Transverse colon (tissue), 4 donors: Measurements from ENCODE around the gene HSF2BP.

Source experiments
- CTCF ChIP-seq, 5 experiments: fragments of 200-600 bp in 3 of 5; fragments of 450-650 bp in 2 of 5; sonication (generic) in 3 of 5; IDR thresholded peaks; 1 replicate in 2 of 5; 2 replicates in 3 of 5; pipeline ENCODE4 v1.5.1; 2016 to 2017; ENCODE audit warnings: antibody characterized with exemption in 5 of 5, inconsistent platforms in 3 of 5, mild to moderate bottlenecking in 2 of 5, moderate library complexity in 1 of 5
- EP300 ChIP-seq: sonication (generic); formaldehyde crosslinking; IDR thresholded peaks from one replicate; pipeline ENCODE4 v1.6.1; 2017; ENCODE audit warnings: antibody characterized with exemption, low read depth
- POLR2A ChIP-seq: fragments of 450-650 bp; IDR thresholded peaks from one replicate; pipeline ENCODE4 v1.6.1; 2016; ENCODE audit warnings: antibody characterized with exemption, mild to moderate bottlenecking, moderate library complexity
- POLR2AphosphoS5 ChIP-seq, 3 donors: sonication (generic); formaldehyde crosslinking; IDR thresholded peaks; one replicate each; pipeline ENCODE4 v1.6.1; 2016; ENCODE audit warnings: antibody characterized with exemption in 3 of 3

GRCh38 chr21:43597540-43598250 lies 61.6 kb downstream of the HSF2BP start:
- TF ChIP-seq CTCF (IDR thresholded peaks at IDR 0.05), result no peak
- TF ChIP-seq EP300, result no peak
- no peak for TF ChIP-seq POLR2A
- no peak for TF ChIP-seq POLR2AphosphoS5 (IDR thresholded peaks at IDR 0.05)
